Vagina (tissue), 2 donors: Measurements from ENCODE around the gene KCNK4. TPM values are rescaled to one million over a fixed set of nuclear protein-coding genes. Genes with fewer than 3 reads are reported as not detected.

ENCODE experiments used
- DNase-seq, 2 donors: peaks; one replicate each; pipeline ENCODE4 v3.0.0-alpha.2; 2017; ENCODE audit errors: extremely low spot score in 2 of 2
- H3K27ac ChIP-seq: fragments of 200-600 bp; sonication (generic); one replicate; pipeline ENCODE4 v1.5.1; 2019
- H3K27me3 ChIP-seq: fragments of 200-600 bp; sonication (generic); one replicate; pipeline ENCODE4 v1.5.1; 2019
- H3K36me3 ChIP-seq, 2 donors: fragments of 200-600 bp; sonication (generic); one replicate each; pipeline ENCODE4 v1.5.1; 2017 to 2019
- H3K4me1 ChIP-seq: fragments of 200-600 bp; sonication (generic); one replicate; pipeline ENCODE4 v1.5.1; 2019
- H3K4me3 ChIP-seq, 2 donors: fragments of 200-600 bp; sonication (generic); 1 replicate in 1 of 2; 2 replicates in 1 of 2; pipeline ENCODE4 v1.5.1; 2016 to 2019
- H3K9me3 ChIP-seq: fragments of 200-600 bp; sonication (generic); one replicate; pipeline ENCODE4 v1.5.1; 2019
- POLR2A ChIP-seq, 2 donors: fragments of 450-650 bp; IDR thresholded peaks; one replicate each; pipeline ENCODE4 v1.6.1; 2017; ENCODE audit warnings: antibody characterized with exemption in 2 of 2, mild to moderate bottlenecking in 2 of 2, moderate library complexity in 2 of 2
- POLR2AphosphoS5 ChIP-seq, 2 donors: sonication (generic); formaldehyde crosslinking; IDR thresholded peaks; one replicate each; pipeline ENCODE4 v1.9.0; 2017; ENCODE audit warnings: antibody characterized with exemption in 2 of 2, mild to moderate bottlenecking in 2 of 2, low read depth in 1 of 2; ENCODE audit not compliant: insufficient read depth in 1 of 2
- intact Hi-C: fragments of 100-400 bp; cut with DNase I; formaldehyde crosslinking; loops from one replicate; pipeline ENCODE4 v1.15.1; 2023
- total RNA-seq: library from RNA; depleted of rRNA; stranded (reverse); fragments of >200 nt; gene quantifications from one replicate; pipeline ENCODE4 v1.2.3, GENCODE V29; 2016
- TF ChIP-seq, protein P1 (sequence below), 3 experiments: fragments of 450-650 bp in 2 of 3; fragments of 200-600 bp in 1 of 3; sonication (generic) in 1 of 3; IDR thresholded peaks; one replicate each; pipeline ENCODE4 v1.5.1; 2017 to 2019; ENCODE audit warnings: antibody characterized with exemption in 3 of 3, mild to moderate bottlenecking in 2 of 3, moderate library complexity in 2 of 3

KCNK4 gene
- total RNA-seq, 1 donor from 2014 or later = 0.98 TPM

DNA sequence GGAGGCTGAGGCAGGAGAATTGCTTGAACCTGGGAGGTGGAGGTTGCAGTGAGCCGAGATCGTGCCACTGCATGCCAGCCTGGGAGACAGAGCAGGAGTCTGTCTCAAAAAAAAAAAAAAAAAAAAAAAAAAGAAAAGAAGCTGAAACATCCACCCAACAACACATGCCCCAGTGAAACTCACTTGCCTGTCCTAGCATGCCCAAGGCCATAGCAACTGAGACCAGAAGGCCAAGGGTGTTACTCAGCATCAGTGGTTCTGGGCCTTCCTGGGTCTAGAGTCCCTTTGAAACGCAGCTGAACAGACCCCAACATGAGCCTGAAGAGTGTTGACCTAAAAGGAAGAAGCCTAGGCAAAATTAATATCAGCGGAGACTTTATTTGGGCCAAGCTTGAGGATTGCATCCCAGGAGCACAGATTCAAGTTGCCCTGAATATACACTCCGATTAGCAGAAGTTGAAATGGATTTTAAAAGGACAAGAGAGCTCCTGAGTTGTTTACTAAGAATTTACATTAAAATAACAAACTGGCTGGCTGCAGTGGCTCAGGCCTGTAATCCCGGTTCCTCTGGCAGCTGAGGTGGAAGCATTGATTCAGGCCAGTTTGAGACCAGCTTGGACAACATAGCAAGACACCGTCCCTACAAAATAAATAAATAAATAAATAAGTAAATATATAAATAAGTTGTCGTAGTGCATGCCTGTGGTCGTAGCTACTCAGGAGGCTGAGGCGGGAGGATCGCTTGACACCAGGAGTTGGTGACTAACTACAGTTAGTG is 33.8 kb downstream of the KCNK4 start:
- Histone ChIP-seq H3K4me1 (peaks cover 36% of the 10 kb centered on the region), H3K9me3 (no peaks in the 10 kb centered on the region), H3K36me3 (peaks cover 0 to 11% of the 10 kb centered on the region in 2 donors), H3K4me3 (no peak overlapping the region), H3K27me3 (no peaks in the 10 kb centered on the region), H3K27ac (peak overlapping the region; percentile 56)
- no peak for DNase-seq
- intact Hi-C loops = no loop called here
- TF ChIP-seq, protein P1, sequence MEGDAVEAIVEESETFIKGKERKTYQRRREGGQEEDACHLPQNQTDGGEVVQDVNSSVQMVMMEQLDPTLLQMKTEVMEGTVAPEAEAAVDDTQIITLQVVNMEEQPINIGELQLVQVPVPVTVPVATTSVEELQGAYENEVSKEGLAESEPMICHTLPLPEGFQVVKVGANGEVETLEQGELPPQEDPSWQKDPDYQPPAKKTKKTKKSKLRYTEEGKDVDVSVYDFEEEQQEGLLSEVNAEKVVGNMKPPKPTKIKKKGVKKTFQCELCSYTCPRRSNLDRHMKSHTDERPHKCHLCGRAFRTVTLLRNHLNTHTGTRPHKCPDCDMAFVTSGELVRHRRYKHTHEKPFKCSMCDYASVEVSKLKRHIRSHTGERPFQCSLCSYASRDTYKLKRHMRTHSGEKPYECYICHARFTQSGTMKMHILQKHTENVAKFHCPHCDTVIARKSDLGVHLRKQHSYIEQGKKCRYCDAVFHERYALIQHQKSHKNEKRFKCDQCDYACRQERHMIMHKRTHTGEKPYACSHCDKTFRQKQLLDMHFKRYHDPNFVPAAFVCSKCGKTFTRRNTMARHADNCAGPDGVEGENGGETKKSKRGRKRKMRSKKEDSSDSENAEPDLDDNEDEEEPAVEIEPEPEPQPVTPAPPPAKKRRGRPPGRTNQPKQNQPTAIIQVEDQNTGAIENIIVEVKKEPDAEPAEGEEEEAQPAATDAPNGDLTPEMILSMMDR (IDR thresholded peaks at IDR 0.05) = no peak
- TF ChIP-seq POLR2AphosphoS5 (IDR thresholded peaks at IDR 0.05; ENCODE audit: insufficient read depth in 1 of 2, low read depth in 1 of 2) = peak in 1 of 2 donors; percentile 40

DNA sequence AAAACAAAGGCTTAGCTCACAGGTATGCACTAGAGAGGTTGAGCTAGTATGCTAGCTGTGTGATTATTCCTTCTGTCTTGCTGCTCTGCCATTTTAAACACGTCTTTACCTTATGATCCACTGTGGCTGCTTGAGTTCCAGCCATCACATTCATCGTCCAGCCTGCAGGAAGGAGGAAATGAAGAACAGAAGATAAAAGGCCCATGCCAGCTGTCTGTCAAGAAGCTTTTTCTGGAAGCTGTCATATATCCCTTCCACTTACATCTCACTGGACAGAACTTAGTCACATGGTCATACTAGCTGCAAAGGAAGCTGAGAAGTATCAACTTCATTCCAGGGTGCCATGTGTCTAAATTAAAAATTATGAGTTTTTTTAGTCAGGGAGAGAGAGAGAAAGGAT is 36.3 kb downstream of the KCNK4 start:
- no peak for DNase-seq
- no peaks in the 10 kb centered on the region for H3K36me3 ChIP-seq
- intact Hi-C loops = no loop called here
- TF ChIP-seq POLR2AphosphoS5 (IDR thresholded peaks at IDR 0.05; ENCODE audit: insufficient read depth in 1 of 2, low read depth in 1 of 2) (no peak), POLR2A (IDR thresholded peaks at IDR 0.05) (no peak)
- TF ChIP-seq, protein P1 (IDR thresholded peaks at IDR 0.05) = no peak
- H3K9me3 ChIP-seq = no peaks in the 10 kb centered on the region
- no peak overlapping the region for H3K4me3 ChIP-seq
- no peaks in the 10 kb centered on the region for H3K27me3 ChIP-seq
- H3K27ac ChIP-seq = no peak overlapping the region
- peaks cover 43% of the 10 kb centered on the region for H3K4me1 ChIP-seq

DNA sequence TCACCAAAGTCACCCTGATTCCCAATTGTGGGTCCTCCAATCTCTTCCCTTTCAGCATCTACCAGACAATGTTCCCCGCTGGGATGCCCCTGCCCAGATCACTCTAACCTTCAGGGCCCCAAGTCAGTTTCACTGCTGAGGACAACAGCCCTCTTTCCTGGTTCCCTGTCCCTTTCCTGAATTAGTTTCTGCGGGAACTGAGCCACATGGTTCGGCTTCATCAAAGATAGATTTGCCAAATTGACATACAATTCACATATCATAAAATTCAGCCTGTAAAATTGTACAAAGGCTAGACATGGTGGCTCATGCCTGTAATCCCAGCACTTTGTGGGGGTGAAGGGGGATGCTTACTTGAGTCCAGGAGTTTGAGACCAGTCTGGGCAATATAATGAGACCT is 36.9 kb downstream of the KCNK4 start:
- Histone ChIP-seq H3K27ac (no peak overlapping the region), H3K27me3 (no peaks in the 10 kb centered on the region), H3K36me3 (no peaks in the 10 kb centered on the region), H3K9me3 (no peaks in the 10 kb centered on the region), H3K4me1 (peaks cover 43% of the 10 kb centered on the region), H3K4me3 (no peak overlapping the region)
- TF ChIP-seq POLR2AphosphoS5 (IDR thresholded peaks at IDR 0.05; ENCODE audit: insufficient read depth in 1 of 2, low read depth in 1 of 2) (no peak), POLR2A (IDR thresholded peaks at IDR 0.05) (no peak)
- TF ChIP-seq, protein P1 (IDR thresholded peaks at IDR 0.05) = no peak
- intact Hi-C loops = no loop called here
- DNase-seq = no peak

DNA sequence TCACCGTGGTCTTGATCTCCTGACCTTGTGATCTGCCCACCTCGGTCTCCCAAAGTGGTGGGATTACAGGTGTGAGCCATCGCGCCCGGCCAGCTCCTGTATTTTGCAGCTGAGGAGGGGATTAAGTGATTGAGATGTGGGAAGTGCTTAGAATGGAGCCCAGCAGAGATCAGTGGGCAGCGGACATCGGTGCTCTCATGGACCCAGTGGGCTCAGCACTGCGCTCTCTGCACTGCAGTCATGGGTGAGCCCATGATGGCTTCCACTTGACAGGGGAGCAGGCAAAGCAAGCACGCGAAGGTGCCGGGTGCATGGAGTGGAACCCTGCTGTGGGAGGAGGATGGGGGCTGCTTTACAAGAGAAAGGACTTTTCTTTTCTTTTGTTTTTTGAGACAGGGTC is 39.8 kb downstream of the KCNK4 start:
- intact Hi-C loops = no loop called here
- no peak overlapping the region for H3K27ac ChIP-seq

More for the DNA sequence above, 39.8 kb downstream of the KCNK4 start:
- Histone ChIP-seq H3K27me3 (no peaks in the 10 kb centered on the region), H3K4me3 (no peak overlapping the region), H3K9me3 (no peaks in the 10 kb centered on the region), H3K4me1 (peaks cover 34% of the 10 kb centered on the region), H3K36me3 (no peaks in the 10 kb centered on the region)
- no peak for DNase-seq
- TF ChIP-seq POLR2A (IDR thresholded peaks at IDR 0.05) (no peak), POLR2AphosphoS5 (IDR thresholded peaks at IDR 0.05; ENCODE audit: insufficient read depth in 1 of 2, low read depth in 1 of 2) (no peak)
- TF ChIP-seq, protein P1 (IDR thresholded peaks at IDR 0.05) = no peak
